Measurements from ENCODE around the gene SNX32.

SNX32 gene

GRCh38 chr11:65869643-65870306 lies 36.0 kb downstream of the SNX32 start:
- no peak for DNase-seq

GRCh38 chr11:65870307-65870658 lies 36.5 kb downstream of the SNX32 start:
- no peak for DNase-seq

GRCh38 chr11:65870706-65871681 lies 37.2 kb downstream of the SNX32 start:
- no peak for DNase-seq

GRCh38 chr11:65871811-65872548 lies 38.2 kb downstream of the SNX32 start:
- DNase-seq = no peak

- no peak for DNase-seq
These were observed 39.0 kb downstream of the SNX32 start, which contains the start of gene EFEMP2 for GRCh38 chr11:65872586-65873317. EFEMP2 (minus strand) TSS chr11:65872800; CDS start chr11:65872354, 446 bp downstream.

GRCh38 chr11:65873318-65874156 lies 39.8 kb downstream of the SNX32 start:
- peak; percentile 100 for DNase-seq

- peak; percentile 40 for DNase-seq
These were observed 45.9 kb downstream of the SNX32 start, which contains the start of gene CTSW for GRCh38 chr11:65879617-65880016. CTSW (plus strand) TSS chr11:65879837; CDS start chr11:65879855, 18 bp downstream.

GRCh38 chr11:65880027-65880426 lies 46.3 kb downstream of the SNX32 start:
- no peak for DNase-seq

GRCh38 chr11:65880844-65881421 lies 47.2 kb downstream of the SNX32 start:
- no peak for DNase-seq

- no peak for DNase-seq
These were observed 48.6 kb downstream of the SNX32 start for GRCh38 chr11:65882120-65883057.

GRCh38 chr11:65883058-65883761 lies 49.4 kb downstream of the SNX32 start:
- DNase-seq = no peak

- DNase-seq = no peak
These were observed 50.3 kb downstream of the SNX32 start for GRCh38 chr11:65883786-65884715.

- DNase-seq = peak; percentile 85
These were observed 50.9 kb downstream of the SNX32 start for GRCh38 chr11:65884716-65885092.

- no peak for DNase-seq
These were observed 51.5 kb downstream of the SNX32 start for GRCh38 chr11:65885231-65885630.

- no peak for DNase-seq
These were observed 52.2 kb downstream of the SNX32 start for GRCh38 chr11:65885808-65886536.

GRCh38 chr11:65886826-65887722 lies 53.3 kb downstream of the SNX32 start:
- DNase-seq = no peak

All from activated T-cell treated with anti-CD3 and anti-CD28 coated beads, Interleukin-2, amount 50 U/mL, for 1 hour (primary cell).